GM12878 (cell line): ENCODE measurements around the gene NAT10. TPM values are rescaled to one million over a fixed set of nuclear protein-coding genes. Genes with fewer than 3 reads are reported as not detected.

Source experiments
- ATF2 ChIP-seq: IDR thresholded peaks from 2 replicates; pipeline ENCODE4 v1.6.1; 2012; ENCODE audit warnings: low read length, inconsistent platforms
- E2F8 ChIP-seq: fragments of 450-650 bp; IDR thresholded peaks from 2 replicates; pipeline ENCODE4 v1.6.1; 2018; ENCODE audit warnings: mild to moderate bottlenecking, low read depth, moderate library complexity; ENCODE audit not compliant: partially characterized antibody
- ELK1 ChIP-seq: IDR thresholded peaks from 2 replicates; pipeline ENCODE4 v1.6.1; 2012; ENCODE audit warnings: low read depth, low read length, improper control_type of control experiment
- FOXM1 ChIP-seq: IDR thresholded peaks from 2 replicates; pipeline ENCODE4 v1.6.1; 2012; ENCODE audit warnings: low read depth, mild to moderate bottlenecking, inconsistent platforms, low read length, moderate library complexity
- HDGF ChIP-seq: fragments of 450-650 bp; IDR thresholded peaks from 2 replicates; pipeline ENCODE4 v1.6.1; 2016; ENCODE audit warnings: antibody characterized with exemption
- MAX ChIP-seq: IDR thresholded peaks from 2 replicates; pipeline ENCODE4 v1.6.1; 2012; ENCODE audit warnings: low read depth, low read length, improper control_type of control experiment
- MTA3 ChIP-seq: IDR thresholded peaks from 2 replicates; pipeline ENCODE4 v1.6.1; 2012; ENCODE audit warnings: low read length, inconsistent platforms, borderline replicate concordance
- NFXL1 ChIP-seq: fragments of 450-650 bp; IDR thresholded peaks from 2 replicates; pipeline ENCODE4 v1.6.1; 2017; ENCODE audit warnings: antibody characterized with exemption, mild to moderate bottlenecking, borderline replicate concordance
- NR2C2 ChIP-seq: IDR thresholded peaks from 2 replicates; pipeline ENCODE4 v1.6.1; 2011; ENCODE audit warnings: borderline replicate concordance, low read depth; ENCODE audit not compliant: control insufficient read depth, insufficient read length
- POLR2A ChIP-seq: IDR thresholded peaks from 2 replicates; pipeline ENCODE4 v1.6.1; 2011; ENCODE audit warnings: low read depth, mild to moderate bottlenecking, low read length
- PRDM15 ChIP-seq: fragments of 450-650 bp; formaldehyde crosslinking; IDR thresholded peaks from 2 replicates; pipeline ENCODE4 v1.4.0; 2020; ENCODE audit warnings: mild to moderate bottlenecking, moderate library complexity
- RUNX3 ChIP-seq: IDR thresholded peaks from 2 replicates; pipeline ENCODE4 v1.6.1; 2012; ENCODE audit warnings: low read length, inconsistent platforms
- SMARCA5 ChIP-seq: fragments of 450-650 bp; IDR thresholded peaks from 2 replicates; pipeline ENCODE4 v1.6.1; 2017; ENCODE audit warnings: mild to moderate bottlenecking
- ZBTB33 ChIP-seq: fragments of 450-650 bp; IDR thresholded peaks from 2 replicates; pipeline ENCODE4 v1.6.1; 2017; ENCODE audit warnings: mild to moderate bottlenecking
- polyA plus RNA-seq, 11 experiments: library from polyadenylated mRNA; depleted of rRNA in 4 of 11; unstranded in 6 of 11; stranded (reverse) in 5 of 11; fragments of >200 nt; fragmentation: Nextera tagmentation in 4 of 11; fragmentation: Illumina TruSeq in 1 of 11; extraction: Ambion mirVana in 4 of 11; extraction: Trizol in 1 of 11; gene quantifications; 1 replicate in 1 of 11; 2 replicates in 10 of 11; pipeline versions ENCODE4 v1.2.1 to v1.2.3, GENCODE V29; 2011 to 2016; ENCODE audit warnings: inconsistent platforms in 2 of 11, missing spikeins in 2 of 11, low read depth in 1 of 11
- total RNA-seq, 4 experiments: library from RNA; depleted of rRNA in 3 of 4; stranded (reverse); fragments of >200 nt in 3 of 4; fragmentation: Illumina TruSeq in 1 of 4; extraction: Trizol in 1 of 4; gene quantifications; 2 replicates each; pipeline versions ENCODE4 v1.2.1 to v1.2.3, GENCODE V29; 2013 to 2021

The NAT10 gene
- total and polyA plus RNA-seq, 10 of the 15 experiments (the other 5 are each of a cell fraction or from before 2014, with no cell fraction given), result 45.1 to 95.5 (median 72.8) TPM

GRCh38 chr11:34105079-34105956 is at the start of gene NAT10 (continued):
- peak; percentile 97 for TF ChIP-seq RUNX3
- peak; percentile 65 for TF ChIP-seq ATF2
- TF ChIP-seq E2F8, result peak; percentile 19
- TF ChIP-seq POLR2A, result peak; percentile 96
- peak; percentile 98; the same call in 1 of the 2 replicates for TF ChIP-seq MTA3
- peak; percentile 99 for TF ChIP-seq MAX
- TF ChIP-seq PRDM15 (CRISPR knock-in tag), result no peak
- TF ChIP-seq ZBTB33, result no peak
- 0 out of 2 replicates have a peak, but pooled peaks have one; percentile 49 for TF ChIP-seq ELK1
- no peak for TF ChIP-seq NFXL1
- TF ChIP-seq NR2C2, result no peak
- TF ChIP-seq SMARCA5, result 0 out of 2 replicates have a peak, but pooled peaks have one; percentile 45
- 0 out of 2 replicates have a peak, but pooled peaks have one; percentile 47 for TF ChIP-seq HDGF
- peak; percentile 56 for TF ChIP-seq FOXM1
